ENCODE data around the gene SYNGR4.

GRCh38 chr19:48424694-48425219 lies 60.6 kb downstream of the SYNGR4 start:
- TF ChIP-seq ETV6 (CRISPR knock-in tag; IDR thresholded peaks at IDR 0.05) (no peak), GABPB1 (CRISPR knock-in tag; IDR thresholded peaks at IDR 0.05) (no peak), CTCF (IDR thresholded peaks at IDR 0.05) (no peak), RELA (CRISPR knock-in tag; IDR thresholded peaks at IDR 0.05; ENCODE audit: borderline replicate concordance) (no peak), ZNF232 (CRISPR knock-in tag; IDR thresholded peaks at IDR 0.05) (no peak)

All from WTC11 (cell line).